DOHH2 (cell line): ENCODE measurements around the gene LDHAL6A.

ENCODE experiments used
- EZH2phosphoT487 ChIP-seq: fragments of 200-600 bp; sonication (generic); IDR thresholded peaks from 2 replicates; pipeline ENCODE4 v1.6.1; 2017; ENCODE audit warnings: borderline replicate concordance, mild to moderate bottlenecking, antibody characterized with exemption, low read length, moderate library complexity, mixed read lengths
- TF ChIP-seq, protein P1 (sequence below): fragments of 200-600 bp; sonication (generic); IDR thresholded peaks from one replicate; pipeline ENCODE4 v1.5.1; 2014; ENCODE audit warnings: antibody characterized with exemption, mild to moderate bottlenecking, low read depth, low read length; ENCODE audit not compliant: poor library complexity, severe bottlenecking

DNA sequence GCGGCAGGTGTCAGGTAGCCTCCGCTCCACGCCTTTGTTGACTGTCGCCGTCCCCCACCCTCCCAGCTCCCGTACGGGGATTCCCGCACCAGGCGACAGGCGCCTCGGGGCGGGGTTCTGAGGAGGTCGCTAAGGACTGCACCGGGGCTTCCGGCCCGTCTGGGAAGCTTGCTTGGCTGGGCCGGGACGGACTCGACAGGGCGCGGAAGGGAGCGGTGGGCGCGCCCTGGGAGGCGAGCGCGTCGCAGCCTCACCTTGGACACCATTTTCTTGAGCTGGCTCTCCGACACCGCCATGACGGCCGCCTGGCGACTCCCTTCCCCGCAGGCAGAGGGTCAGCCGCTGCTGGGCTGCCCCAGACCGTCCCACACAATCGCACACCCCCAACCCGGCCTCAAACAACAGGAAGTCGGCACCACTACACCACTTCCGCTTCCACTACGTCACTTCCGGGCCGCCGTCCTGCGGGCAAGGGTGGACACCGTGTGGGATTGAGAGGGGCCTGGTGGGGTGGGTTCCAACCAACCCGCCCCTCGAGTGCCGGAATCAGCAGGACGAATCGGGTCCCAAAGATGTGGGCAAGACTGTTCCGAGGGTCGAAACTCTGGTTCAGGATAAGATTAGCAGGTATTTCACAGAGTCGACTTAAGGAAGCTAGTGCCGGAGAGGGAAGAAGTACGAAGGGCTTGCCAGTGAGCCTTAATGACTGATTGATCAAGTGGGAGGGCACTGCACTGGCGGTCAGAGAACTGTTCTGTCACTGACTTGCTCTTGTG lies 71.1 kb downstream of the LDHAL6A start, which contains the start of gene TSG101:
- TF ChIP-seq, protein P1, sequence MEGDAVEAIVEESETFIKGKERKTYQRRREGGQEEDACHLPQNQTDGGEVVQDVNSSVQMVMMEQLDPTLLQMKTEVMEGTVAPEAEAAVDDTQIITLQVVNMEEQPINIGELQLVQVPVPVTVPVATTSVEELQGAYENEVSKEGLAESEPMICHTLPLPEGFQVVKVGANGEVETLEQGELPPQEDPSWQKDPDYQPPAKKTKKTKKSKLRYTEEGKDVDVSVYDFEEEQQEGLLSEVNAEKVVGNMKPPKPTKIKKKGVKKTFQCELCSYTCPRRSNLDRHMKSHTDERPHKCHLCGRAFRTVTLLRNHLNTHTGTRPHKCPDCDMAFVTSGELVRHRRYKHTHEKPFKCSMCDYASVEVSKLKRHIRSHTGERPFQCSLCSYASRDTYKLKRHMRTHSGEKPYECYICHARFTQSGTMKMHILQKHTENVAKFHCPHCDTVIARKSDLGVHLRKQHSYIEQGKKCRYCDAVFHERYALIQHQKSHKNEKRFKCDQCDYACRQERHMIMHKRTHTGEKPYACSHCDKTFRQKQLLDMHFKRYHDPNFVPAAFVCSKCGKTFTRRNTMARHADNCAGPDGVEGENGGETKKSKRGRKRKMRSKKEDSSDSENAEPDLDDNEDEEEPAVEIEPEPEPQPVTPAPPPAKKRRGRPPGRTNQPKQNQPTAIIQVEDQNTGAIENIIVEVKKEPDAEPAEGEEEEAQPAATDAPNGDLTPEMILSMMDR = peak; percentile 11
- no peak for TF ChIP-seq EZH2phosphoT487
